Activated B cell treated with CpG ODN at 0.5 μM for 24 hours (primary cell): ENCODE measurements around the gene BRD2. TPM values are rescaled to one million over a fixed set of nuclear protein-coding genes. Genes with fewer than 3 reads are reported as not detected.

Experiments used
- ATAC-seq: fragments of 200-7000 bp; cut with Tn5 transposase; one replicate; pipeline ENCODE4 v1.10.0; 2021; ENCODE audit warnings: low read depth, mild to moderate bottlenecking, moderate library complexity
- CTCF ChIA-PET: fragments of 350-600 bp; sonication (Branson Sonifier 250); formaldehyde crosslinking; loops from one replicate; lab custom pipeline; 2021; ENCODE audit warnings: antibody characterized with exemption; lab: Charles Lee
- POLR2A ChIA-PET: fragments of 350-600 bp; sonication (Branson Sonifier 250); formaldehyde crosslinking; loops from one replicate; lab custom pipeline; 2021; ENCODE audit warnings: antibody characterized with exemption; lab: Charles Lee
- DNase-seq: peaks from one replicate; pipeline ENCODE4 v3.0.0; 2022
- H3K27ac Mint-ChIP-seq: one replicate; pipeline ENCODE4 v1.8.0; 2020; ENCODE audit warnings: mixed read lengths
- H3K27me3 Mint-ChIP-seq: one replicate; pipeline ENCODE4 v1.8.0; 2021; ENCODE audit warnings: mixed read lengths
- H3K36me3 Mint-ChIP-seq: one replicate; pipeline ENCODE4 v1.8.0; 2021; ENCODE audit warnings: low read depth, mixed read lengths
- H3K4me1 Mint-ChIP-seq: one replicate; pipeline ENCODE4 v1.8.0; 2021; ENCODE audit warnings: mixed read lengths
- H3K4me3 Mint-ChIP-seq: one replicate; pipeline ENCODE4 v1.8.0; 2020; ENCODE audit warnings: mild to moderate bottlenecking, mixed read lengths
- H3K9me3 Mint-ChIP-seq: one replicate; pipeline ENCODE4 v1.8.0; 2020; ENCODE audit warnings: mixed read lengths
- CTCF ChIP-seq: fragments of 200-600 bp; IDR thresholded peaks from one replicate; pipeline ENCODE4 v1.8.0; 2022; ENCODE audit warnings: antibody characterized with exemption, mild to moderate bottlenecking
- intact Hi-C: fragments of 100-400 bp; cut with micrococcal nuclease; formaldehyde crosslinking; loops from one replicate; pipeline ENCODE4 v1.15.1; 2024
- total RNA-seq: library from RNA; stranded (reverse); gene quantifications from 2 replicates; pipeline ENCODE4 v1.2.3, GENCODE V29; 2022

The BRD2 gene
- total RNA-seq, 1 donor from 2014 or later, result 370 TPM

GRCh38 chr6:32991972-32992371 lies 23.6 kb downstream of the BRD2 start:
- H3K4me3 Mint-ChIP-seq, result no peak overlapping the region
- H3K27ac Mint-ChIP-seq, result no peak overlapping the region
- H3K36me3 Mint-ChIP-seq, result no peaks in the 10 kb centered on the region
- intact Hi-C loops, result no loop called here
- TF ChIP-seq CTCF, result no peak
- H3K4me1 Mint-ChIP-seq, result peaks cover 6% of the 10 kb centered on the region
- ChIA-PET CTCF (interaction anchor here (0.6 kb wide), 1 partner anchor 595 kb away, joined by 3 read pairs; no protein-coding TSS in a partner anchor), POLR2A (interaction anchor here (2.1 kb wide), 1 partner anchor 20 kb away, joined by 5 read pairs; no protein-coding TSS in a partner anchor)
- no peaks in the 10 kb centered on the region for H3K27me3 Mint-ChIP-seq
- DNase-seq (no peak), ATAC-seq (no peak)
- no peaks in the 10 kb centered on the region for H3K9me3 Mint-ChIP-seq

- ChIA-PET CTCF (interaction anchor here (1.6 kb wide), 1 partner anchor 10 kb away, joined by 4 read pairs; no protein-coding TSS in a partner anchor), POLR2A (interaction anchor here (1.6 to 2.1 kb wide), 2 partner anchors 9 to 21 kb away, joined by 5 read pairs; no protein-coding TSS in a partner anchor)
Observed at GRCh38 chr6:32993363-32993973, 25.1 kb downstream of the BRD2 start.

GRCh38 chr6:32995448-32995847 lies 27.1 kb downstream of the BRD2 start:
- no peak for TF ChIP-seq CTCF
- ATAC-seq (no peak), DNase-seq (no peak)
- CTCF ChIA-PET, result interaction anchor here (0.9 to 1.3 kb wide), 2 partner anchors 11 to 131 kb away, joined by 3 read pairs; no protein-coding TSS in a partner anchor
- Mint-ChIP-seq H3K9me3 (no peaks in the 10 kb centered on the region), H3K4me3 (no peak overlapping the region), H3K27me3 (no peaks in the 10 kb centered on the region), H3K36me3 (no peaks in the 10 kb centered on the region), H3K4me1 (peaks cover 7% of the 10 kb centered on the region), H3K27ac (no peak overlapping the region)
- POLR2A ChIA-PET, result no interaction called here
- intact Hi-C loops, result no loop called here

More at GRCh38 chr6:32993363-32993973, 25.1 kb downstream of the BRD2 start:
- Mint-ChIP-seq H3K27me3 (no peaks in the 10 kb centered on the region), H3K9me3 (no peaks in the 10 kb centered on the region), H3K27ac (no peak overlapping the region), H3K36me3 (no peaks in the 10 kb centered on the region), H3K4me3 (no peak overlapping the region), H3K4me1 (no peaks in the 10 kb centered on the region)
- intact Hi-C loops, result no loop called here
- ATAC-seq (no peak), DNase-seq (no peak)
- no peak for TF ChIP-seq CTCF

GRCh38 chr6:33000055-33000454 lies 31.7 kb downstream of the BRD2 start:
- peaks cover 12% of the 10 kb centered on the region for H3K4me1 Mint-ChIP-seq
- peak overlapping the region; percentile 79 for H3K27ac Mint-ChIP-seq
- H3K36me3 Mint-ChIP-seq, result peaks cover 26% of the 10 kb centered on the region
- POLR2A ChIA-PET, result interaction anchor here (0.6 to 5.0 kb wide), 15 partner anchors 9 to 248 kb away, joined by 3 to 26 read pairs (median 6); partner anchors contain the start of genes HLA-DOA, HLA-DPA1 and HLA-DPB1
- DNase-seq (no peak), ATAC-seq (peak; percentile 92)
- TF ChIP-seq CTCF, result no peak
- intact Hi-C loops, result loop anchor here (1.0 to 10.0 kb wide), 5 partner anchors 126 to 415 kb away; partner anchors contain the start of genes CUTA and PHF1
- CTCF ChIA-PET, result interaction anchor here (0.7 to 5.7 kb wide), 27 partner anchors 12 to 272 kb away, joined by 3 to 58 read pairs (median 4); partner anchors contain the start of genes HLA-DPB1, RING1, RPS18 and VPS52
- H3K27me3 Mint-ChIP-seq, result no peaks in the 10 kb centered on the region
- H3K9me3 Mint-ChIP-seq, result no peaks in the 10 kb centered on the region
- peak overlapping the region; percentile 47 for H3K4me3 Mint-ChIP-seq

GRCh38 chr6:33001685-33002084 lies 33.3 kb downstream of the BRD2 start:
- ChIA-PET POLR2A (interaction anchor here (0.6 to 5.0 kb wide), 5 partner anchors 30 to 305 kb away, joined by 4 to 26 read pairs (median 14); no protein-coding TSS in a partner anchor), CTCF (interaction anchor here (1.0 to 5.7 kb wide), 7 partner anchors 17 to 247 kb away, joined by 3 to 34 read pairs (median 4); no protein-coding TSS in a partner anchor)
- H3K4me1 Mint-ChIP-seq, result peaks cover 23% of the 10 kb centered on the region
- H3K27ac Mint-ChIP-seq, result peak overlapping the region; percentile 19
- no peak for TF ChIP-seq CTCF
- no peak for ATAC-seq
- H3K27me3 Mint-ChIP-seq, result no peaks in the 10 kb centered on the region
- no peaks in the 10 kb centered on the region for H3K9me3 Mint-ChIP-seq
- peaks cover 40% of the 10 kb centered on the region for H3K36me3 Mint-ChIP-seq
- no peak overlapping the region for H3K4me3 Mint-ChIP-seq
- intact Hi-C loops, result loop anchor here (10.0 kb wide), 1 partner anchor 413 kb away; the partner anchor contains the start of genes CUTA and PHF1
- DNase-seq, result no peak
